ENCODE data around the gene NIPAL4. TPM values are rescaled to one million over a fixed set of nuclear protein-coding genes. Genes with fewer than 3 reads are reported as not detected.

The NIPAL4 gene
- total and polyA plus RNA-seq, 7 donors, result 0.03 to 0.50 (median 0.34) TPM

DNA sequence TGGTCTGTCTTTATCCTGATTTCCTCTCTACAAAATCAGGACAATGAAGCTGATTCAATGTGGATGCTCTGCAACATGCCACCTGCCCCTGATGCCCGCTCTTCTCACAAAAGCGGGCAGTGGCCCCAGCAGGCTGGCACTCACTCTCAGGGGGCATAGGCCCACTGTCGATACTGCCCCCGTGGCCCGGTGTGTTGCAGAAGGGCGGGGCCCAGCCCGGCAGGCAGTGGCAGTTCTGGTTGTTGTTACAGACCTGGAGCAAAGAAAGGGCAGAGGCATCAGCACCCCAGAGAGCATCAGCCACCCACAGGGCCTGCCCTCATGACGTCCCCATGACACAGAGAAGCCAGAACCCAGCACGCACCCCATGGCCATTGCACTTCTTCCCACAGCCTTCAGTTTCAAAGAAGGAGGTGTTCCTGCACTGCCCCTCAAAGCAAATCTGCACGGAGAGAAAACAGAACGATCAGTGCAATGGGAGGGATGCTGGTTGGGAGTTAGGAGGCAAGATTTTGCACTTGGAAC, 31.5 kb downstream of the NIPAL4 start:
- H3K9me3 ChIP-seq, result no peaks in the 10 kb centered on the region
- DNase-seq (no peak), ATAC-seq (no peak)
- intact Hi-C loops (cut with DNase I), result no loop called here
- H3K4me3 ChIP-seq, result no peak overlapping the region
- 89 to 91% (median 90%) methylated on average over 11 of the region's 11 CpGs for WGBS, 3 donors
- H3K27ac ChIP-seq, result no peak overlapping the region
- no peaks in the 10 kb centered on the region for H3K27me3 ChIP-seq (ENCODE audit: insufficient read depth in 3 of 3, low read length in 2 of 3)
- no peaks in the 10 kb centered on the region for H3K4me1 ChIP-seq
- TF ChIP-seq, protein P1, sequence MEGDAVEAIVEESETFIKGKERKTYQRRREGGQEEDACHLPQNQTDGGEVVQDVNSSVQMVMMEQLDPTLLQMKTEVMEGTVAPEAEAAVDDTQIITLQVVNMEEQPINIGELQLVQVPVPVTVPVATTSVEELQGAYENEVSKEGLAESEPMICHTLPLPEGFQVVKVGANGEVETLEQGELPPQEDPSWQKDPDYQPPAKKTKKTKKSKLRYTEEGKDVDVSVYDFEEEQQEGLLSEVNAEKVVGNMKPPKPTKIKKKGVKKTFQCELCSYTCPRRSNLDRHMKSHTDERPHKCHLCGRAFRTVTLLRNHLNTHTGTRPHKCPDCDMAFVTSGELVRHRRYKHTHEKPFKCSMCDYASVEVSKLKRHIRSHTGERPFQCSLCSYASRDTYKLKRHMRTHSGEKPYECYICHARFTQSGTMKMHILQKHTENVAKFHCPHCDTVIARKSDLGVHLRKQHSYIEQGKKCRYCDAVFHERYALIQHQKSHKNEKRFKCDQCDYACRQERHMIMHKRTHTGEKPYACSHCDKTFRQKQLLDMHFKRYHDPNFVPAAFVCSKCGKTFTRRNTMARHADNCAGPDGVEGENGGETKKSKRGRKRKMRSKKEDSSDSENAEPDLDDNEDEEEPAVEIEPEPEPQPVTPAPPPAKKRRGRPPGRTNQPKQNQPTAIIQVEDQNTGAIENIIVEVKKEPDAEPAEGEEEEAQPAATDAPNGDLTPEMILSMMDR (IDR thresholded peaks at IDR 0.05), result no peak
- peaks cover 4 to 76% of the 10 kb centered on the region in 2 donors for H3K36me3 ChIP-seq (ENCODE audit: insufficient read depth in 1 of 2, low read depth in 1 of 2)

DNA sequence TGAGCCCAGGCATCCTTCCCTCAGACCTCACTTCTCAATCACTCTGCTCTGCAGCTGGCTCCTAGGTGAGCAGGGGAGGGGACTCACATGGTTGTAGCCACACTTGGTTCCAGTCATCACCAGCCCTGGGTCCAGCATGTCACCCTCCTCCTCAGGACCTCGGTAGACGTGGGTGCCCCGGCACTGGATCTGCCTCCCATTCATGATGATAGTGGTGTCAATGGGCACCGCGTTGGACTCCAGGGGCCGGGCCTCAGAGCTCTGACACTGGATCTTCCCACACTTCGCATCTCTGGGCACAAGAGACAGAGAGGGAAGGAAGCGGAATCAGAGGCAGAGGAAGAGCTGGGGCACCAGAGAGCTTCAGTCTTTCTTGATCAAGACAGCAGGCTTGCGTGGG, 32.9 kb downstream of the NIPAL4 start:
- Histone ChIP-seq H3K27me3 (ENCODE audit: insufficient read depth in 3 of 3, low read length in 2 of 3) (no peaks in the 10 kb centered on the region), H3K4me3 (no peak overlapping the region), H3K9me3 (no peaks in the 10 kb centered on the region), H3K4me1 (no peaks in the 10 kb centered on the region), H3K36me3 (ENCODE audit: insufficient read depth in 1 of 2, low read depth in 1 of 2) (peaks cover 2 to 71% of the 10 kb centered on the region in 2 donors), H3K27ac (no peak overlapping the region)
- no peak for ATAC-seq
- DNase-seq, result no peak
- intact Hi-C loops (cut with DNase I), result no loop called here
- WGBS, 3 donors, result 94 to 95% (median 94%) methylated on average over 9 of the region's 9 CpGs
- TF ChIP-seq, protein P1 (IDR thresholded peaks at IDR 0.05), result no peak

DNA sequence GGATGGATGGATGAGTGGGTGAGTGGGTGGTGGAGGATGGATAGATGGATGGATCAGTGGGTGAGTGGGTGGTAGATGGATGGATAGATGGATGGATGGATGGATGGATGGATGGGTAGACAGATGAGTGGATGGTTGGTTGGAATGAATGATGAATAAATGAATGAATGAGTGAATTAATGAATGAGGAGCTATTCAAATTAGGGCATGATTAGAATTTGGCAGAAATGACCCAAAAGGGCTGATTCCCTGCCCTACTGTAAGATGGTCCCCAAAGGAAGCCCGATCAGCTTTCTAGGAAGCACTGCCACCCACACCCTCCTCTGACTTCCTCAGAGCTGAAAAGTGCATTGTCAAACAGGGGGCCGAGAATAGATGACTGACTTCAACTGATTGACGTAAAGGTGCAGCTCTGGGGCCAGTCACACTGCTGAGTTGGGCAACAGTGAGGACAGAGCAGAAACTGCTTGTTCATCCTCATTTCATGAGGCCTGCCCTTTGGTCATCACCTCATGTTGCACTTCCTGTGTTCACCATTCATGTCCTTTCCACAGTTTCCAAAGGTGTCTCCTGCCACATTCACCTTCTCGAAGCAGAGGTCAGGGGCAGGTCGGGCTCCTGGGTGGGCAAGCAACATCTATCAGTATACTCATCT, 34.3 kb downstream of the NIPAL4 start:
- Histone ChIP-seq H3K36me3 (ENCODE audit: insufficient read depth in 1 of 2, low read depth in 1 of 2) (peaks cover 0 to 64% of the 10 kb centered on the region in 2 donors), H3K9me3 (no peaks in the 10 kb centered on the region), H3K4me3 (no peak overlapping the region), H3K27me3 (ENCODE audit: insufficient read depth in 3 of 3, low read length in 2 of 3) (no peaks in the 10 kb centered on the region), H3K4me1 (no peaks in the 10 kb centered on the region), H3K27ac (no peak overlapping the region)
- TF ChIP-seq, protein P1 (IDR thresholded peaks at IDR 0.05), result no peak
- ATAC-seq (no peak), DNase-seq (no peak)
- intact Hi-C loops (cut with DNase I), result no loop called here
- 87 to 88% (median 88%) methylated on average over 5 of the region's 5 CpGs for WGBS, 3 donors

DNA sequence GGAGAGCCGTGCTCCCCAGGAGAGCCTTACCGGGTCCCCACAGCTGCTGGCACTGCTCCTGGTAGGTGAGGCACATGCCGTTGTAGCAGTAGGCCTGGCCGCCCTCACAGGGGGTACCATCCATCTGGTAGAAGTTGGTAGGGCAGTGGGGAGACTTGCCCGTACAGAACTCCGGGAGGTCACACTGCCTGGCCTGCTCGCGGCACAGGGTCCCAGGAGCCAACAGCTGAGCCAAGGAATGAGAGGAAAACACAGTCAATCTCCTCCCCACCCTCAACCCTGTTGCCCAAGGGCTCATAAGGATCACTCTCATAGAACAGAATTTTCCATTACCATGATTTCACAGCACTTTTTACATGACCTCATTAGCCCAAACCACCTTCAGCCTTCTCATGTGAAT, 36.9 kb downstream of the NIPAL4 start:
- no peak overlapping the region for H3K4me3 ChIP-seq
- no peaks in the 10 kb centered on the region for H3K27me3 ChIP-seq (ENCODE audit: insufficient read depth in 3 of 3, low read length in 2 of 3)
- no peak for DNase-seq
- TF ChIP-seq, protein P1 (IDR thresholded peaks at IDR 0.05), result no peak
- peak in 1 of 4 donors; percentile 24 for ATAC-seq
- intact Hi-C loops (cut with DNase I), result no loop called here
- WGBS, 3 donors, result 89 to 94% (median 90%) methylated on average over 6 to 8 of the region's 8 CpGs
- no peaks in the 10 kb centered on the region for H3K4me1 ChIP-seq
- no peak overlapping the region for H3K27ac ChIP-seq
- H3K36me3 ChIP-seq (ENCODE audit: insufficient read depth in 1 of 2, low read depth in 1 of 2), result peaks cover 0 to 52% of the 10 kb centered on the region in 2 donors
- no peaks in the 10 kb centered on the region for H3K9me3 ChIP-seq

Measured in psoas muscle (tissue), 8 donors.